SK-N-SH treated with all-trans-retinoic acid at 6 μM for 48 hours (cell line): ENCODE measurements around the gene FBXO27.
"Not testable (repeated sequence)": the region's sequence is repeated elsewhere in the genome, so short reads cannot be mapped to it uniquely, and the experiment has no call there.

Experiments used
- ATAC-seq: fragments of 200-7000 bp; cut with Tn5 transposase; 3 replicates; pipeline ENCODE4 v1.9.1; 2020; ENCODE audit warnings: mild to moderate bottlenecking, moderate library complexity
- ARNTL ChIP-seq: fragments of 450-650 bp; formaldehyde crosslinking; IDR thresholded peaks from 2 replicates; pipeline ENCODE4 v1.5.0; 2020; ENCODE audit warnings: low read depth, mild to moderate bottlenecking, moderate library complexity, borderline replicate concordance
- BACH2 ChIP-seq: fragments of 250-450 bp; sonication (Bioruptor Pico); IDR thresholded peaks from 2 replicates; pipeline ENCODE4 v1.9.0; 2021; ENCODE audit warnings: mild to moderate bottlenecking, borderline replicate concordance
- CSDC2 ChIP-seq: fragments of 250-450 bp; sonication (Bioruptor Pico); IDR thresholded peaks from 2 replicates; pipeline ENCODE4 v1.5.0; 2020; ENCODE audit warnings: mild to moderate bottlenecking, moderate library complexity
- ESRRG ChIP-seq: fragments of 250-450 bp; sonication (Bioruptor Pico); IDR thresholded peaks from 2 replicates; pipeline ENCODE4 v1.6.1; 2021; ENCODE audit warnings: mild to moderate bottlenecking
- ISL1 ChIP-seq: fragments of 250-450 bp; sonication (Bioruptor Pico); IDR thresholded peaks from 2 replicates; pipeline ENCODE4 v2.1.2; 2022; ENCODE audit warnings: mild to moderate bottlenecking, moderate library complexity
- OSR1 ChIP-seq: fragments of 250-450 bp; sonication (Bioruptor Pico); IDR thresholded peaks from 2 replicates; pipeline ENCODE4 v1.8.0; 2022; ENCODE audit warnings: moderate library complexity, mild to moderate bottlenecking, inconsistent platforms
- PPARA ChIP-seq: fragments of 250-450 bp; sonication (Bioruptor Pico); IDR thresholded peaks from 2 replicates; pipeline ENCODE4 v1.5.0; 2020; ENCODE audit warnings: mild to moderate bottlenecking, borderline replicate concordance
- RARB ChIP-seq: fragments of 250-450 bp; sonication (Bioruptor Pico); IDR thresholded peaks from 2 replicates; pipeline ENCODE4 v1.8.0; 2021; ENCODE audit warnings: mild to moderate bottlenecking, moderate library complexity
- ZC3H10 ChIP-seq: fragments of 250-450 bp; sonication (Bioruptor Pico); IDR thresholded peaks from 2 replicates; pipeline ENCODE4 v1.5.1; 2021; ENCODE audit warnings: mild to moderate bottlenecking, moderate library complexity
- ZFP30 ChIP-seq: fragments of 450-650 bp; formaldehyde crosslinking; IDR thresholded peaks from 2 replicates; pipeline ENCODE4 v1.5.0; 2022; ENCODE audit warnings: mild to moderate bottlenecking, moderate library complexity
- ZNF565 ChIP-seq: fragments of 450-650 bp; formaldehyde crosslinking; conservative IDR thresholded peaks from 2 replicates; pipeline ENCODE4 v1.5.0; 2020; ENCODE audit warnings: low read depth, mild to moderate bottlenecking, moderate library complexity
- ZNF70 ChIP-seq: fragments of 450-650 bp; formaldehyde crosslinking; IDR thresholded peaks from 2 replicates; pipeline ENCODE4 v1.5.0; 2020; ENCODE audit warnings: mild to moderate bottlenecking, moderate library complexity
- ZNF8 ChIP-seq: fragments of 450-650 bp; formaldehyde crosslinking; IDR thresholded peaks from 2 replicates; pipeline ENCODE4 v1.5.0; 2020; ENCODE audit warnings: mild to moderate bottlenecking, moderate library complexity
- TF ChIP-seq, protein P1 (sequence below): fragments of 250-450 bp; sonication (Bioruptor Pico); IDR thresholded peaks from 2 replicates; pipeline ENCODE4 v1.5.0; 2020; ENCODE audit warnings: mild to moderate bottlenecking, moderate library complexity
- TF ChIP-seq, protein P2 (sequence below): fragments of 250-450 bp; sonication (Bioruptor Pico); IDR thresholded peaks from 2 replicates; pipeline ENCODE4 v1.8.0; 2021; ENCODE audit warnings: low read depth, mild to moderate bottlenecking, moderate library complexity, borderline replicate concordance
- TF ChIP-seq, protein P3 (sequence below): fragments of 250-450 bp; sonication (Bioruptor Pico); IDR thresholded peaks from 2 replicates; pipeline ENCODE4 v1.5.1; 2021; ENCODE audit warnings: mild to moderate bottlenecking, moderate library complexity

Gene FBXO27

DNA sequence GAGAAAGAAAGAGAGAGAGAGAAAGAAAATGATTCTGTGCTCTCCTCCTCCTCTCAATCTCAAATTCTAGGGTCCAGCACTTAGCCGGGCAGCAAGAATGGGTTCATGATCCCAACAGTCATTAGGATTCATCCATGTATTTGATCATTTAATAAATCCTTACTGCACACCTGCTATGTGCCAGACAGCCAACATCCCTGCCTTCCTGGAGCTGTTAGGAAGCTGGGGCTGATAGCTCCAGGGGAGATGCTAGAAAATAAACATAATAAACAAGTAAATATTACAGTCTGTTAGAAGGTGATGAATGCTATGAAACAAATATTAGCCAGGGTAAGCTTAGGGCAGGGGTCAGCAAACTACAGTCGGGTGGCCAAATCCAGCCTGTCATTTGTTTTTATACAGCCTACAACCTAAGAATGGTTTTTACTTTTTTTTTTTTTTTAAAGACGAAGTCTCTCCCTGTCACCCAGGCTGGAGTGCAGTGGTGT lies 41.9 kb upstream of the FBXO27 start (continued):
- TF ChIP-seq, protein P1, sequence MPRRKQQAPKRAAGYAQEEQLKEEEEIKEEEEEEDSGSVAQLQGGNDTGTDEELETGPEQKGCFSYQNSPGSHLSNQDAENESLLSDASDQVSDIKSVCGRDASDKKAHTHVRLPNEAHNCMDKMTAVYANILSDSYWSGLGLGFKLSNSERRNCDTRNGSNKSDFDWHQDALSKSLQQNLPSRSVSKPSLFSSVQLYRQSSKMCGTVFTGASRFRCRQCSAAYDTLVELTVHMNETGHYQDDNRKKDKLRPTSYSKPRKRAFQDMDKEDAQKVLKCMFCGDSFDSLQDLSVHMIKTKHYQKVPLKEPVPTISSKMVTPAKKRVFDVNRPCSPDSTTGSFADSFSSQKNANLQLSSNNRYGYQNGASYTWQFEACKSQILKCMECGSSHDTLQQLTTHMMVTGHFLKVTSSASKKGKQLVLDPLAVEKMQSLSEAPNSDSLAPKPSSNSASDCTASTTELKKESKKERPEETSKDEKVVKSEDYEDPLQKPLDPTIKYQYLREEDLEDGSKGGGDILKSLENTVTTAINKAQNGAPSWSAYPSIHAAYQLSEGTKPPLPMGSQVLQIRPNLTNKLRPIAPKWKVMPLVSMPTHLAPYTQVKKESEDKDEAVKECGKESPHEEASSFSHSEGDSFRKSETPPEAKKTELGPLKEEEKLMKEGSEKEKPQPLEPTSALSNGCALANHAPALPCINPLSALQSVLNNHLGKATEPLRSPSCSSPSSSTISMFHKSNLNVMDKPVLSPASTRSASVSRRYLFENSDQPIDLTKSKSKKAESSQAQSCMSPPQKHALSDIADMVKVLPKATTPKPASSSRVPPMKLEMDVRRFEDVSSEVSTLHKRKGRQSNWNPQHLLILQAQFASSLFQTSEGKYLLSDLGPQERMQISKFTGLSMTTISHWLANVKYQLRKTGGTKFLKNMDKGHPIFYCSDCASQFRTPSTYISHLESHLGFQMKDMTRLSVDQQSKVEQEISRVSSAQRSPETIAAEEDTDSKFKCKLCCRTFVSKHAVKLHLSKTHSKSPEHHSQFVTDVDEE (CRISPR knock-in tag): no peak
- TF ChIP-seq ISL1 (CRISPR knock-in tag): no peak
- TF ChIP-seq RARB (CRISPR knock-in tag): no peak
- no peak for TF ChIP-seq CSDC2
- TF ChIP-seq OSR1 (CRISPR knock-in tag): no peak
- TF ChIP-seq ZNF70 (CRISPR knock-in tag): no peak

DNA sequence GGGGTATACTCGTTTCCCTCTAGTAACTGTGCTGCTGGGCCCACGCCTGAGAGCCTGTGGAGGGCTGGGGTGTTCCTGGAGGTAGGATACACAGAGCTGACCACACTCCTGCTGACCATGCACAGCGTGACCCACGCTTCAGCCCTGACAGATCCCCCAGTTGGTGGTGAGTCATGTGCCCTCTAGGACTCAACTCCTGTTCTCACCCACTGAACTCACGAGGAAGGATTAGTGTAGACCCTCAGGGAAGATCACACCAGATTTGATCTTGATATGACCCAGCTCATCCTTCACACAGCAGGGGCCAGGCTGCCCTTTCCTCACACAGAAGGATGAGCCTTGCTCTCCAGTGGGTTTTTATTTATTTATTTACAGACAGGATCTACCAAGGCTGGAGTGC lies 38.5 kb upstream of the FBXO27 start:
- no peak for ATAC-seq
- TF ChIP-seq, protein P2, sequence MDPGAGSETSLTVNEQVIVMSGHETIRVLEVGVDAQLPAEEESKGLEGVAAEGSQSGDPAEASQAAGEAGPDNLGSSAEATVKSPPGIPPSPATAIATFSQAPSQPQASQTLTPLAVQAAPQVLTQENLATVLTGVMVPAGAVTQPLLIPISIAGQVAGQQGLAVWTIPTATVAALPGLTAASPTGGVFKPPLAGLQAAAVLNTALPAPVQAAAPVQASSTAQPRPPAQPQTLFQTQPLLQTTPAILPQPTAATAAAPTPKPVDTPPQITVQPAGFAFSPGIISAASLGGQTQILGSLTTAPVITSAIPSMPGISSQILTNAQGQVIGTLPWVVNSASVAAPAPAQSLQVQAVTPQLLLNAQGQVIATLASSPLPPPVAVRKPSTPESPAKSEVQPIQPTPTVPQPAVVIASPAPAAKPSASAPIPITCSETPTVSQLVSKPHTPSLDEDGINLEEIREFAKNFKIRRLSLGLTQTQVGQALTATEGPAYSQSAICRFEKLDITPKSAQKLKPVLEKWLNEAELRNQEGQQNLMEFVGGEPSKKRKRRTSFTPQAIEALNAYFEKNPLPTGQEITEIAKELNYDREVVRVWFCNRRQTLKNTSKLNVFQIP (CRISPR knock-in tag): no peak
- TF ChIP-seq ZNF8 (no peak), ISL1 (CRISPR knock-in tag) (no peak), ESRRG (CRISPR knock-in tag) (no peak), ARNTL (no peak)

- ATAC-seq: not testable (repeated sequence)
Observed at GRCh38 chr19:39068259-39068658, 35.9 kb upstream of the FBXO27 start.

GRCh38 chr19:39067104-39067503 lies 34.8 kb upstream of the FBXO27 start:
- no peak for TF ChIP-seq ZFP30
- TF ChIP-seq ZNF70 (CRISPR knock-in tag): no peak
- no peak for TF ChIP-seq ESRRG (CRISPR knock-in tag)
- ATAC-seq: no peak

- TF ChIP-seq, protein P1 (CRISPR knock-in tag): no peak
- TF ChIP-seq ZNF8 (no peak), OSR1 (CRISPR knock-in tag) (no peak), ZFP30 (no peak), BACH2 (no peak), ZNF565 (no peak), ZNF70 (CRISPR knock-in tag) (no peak), ZC3H10 (CRISPR knock-in tag) (no peak)
- TF ChIP-seq, protein P3, sequence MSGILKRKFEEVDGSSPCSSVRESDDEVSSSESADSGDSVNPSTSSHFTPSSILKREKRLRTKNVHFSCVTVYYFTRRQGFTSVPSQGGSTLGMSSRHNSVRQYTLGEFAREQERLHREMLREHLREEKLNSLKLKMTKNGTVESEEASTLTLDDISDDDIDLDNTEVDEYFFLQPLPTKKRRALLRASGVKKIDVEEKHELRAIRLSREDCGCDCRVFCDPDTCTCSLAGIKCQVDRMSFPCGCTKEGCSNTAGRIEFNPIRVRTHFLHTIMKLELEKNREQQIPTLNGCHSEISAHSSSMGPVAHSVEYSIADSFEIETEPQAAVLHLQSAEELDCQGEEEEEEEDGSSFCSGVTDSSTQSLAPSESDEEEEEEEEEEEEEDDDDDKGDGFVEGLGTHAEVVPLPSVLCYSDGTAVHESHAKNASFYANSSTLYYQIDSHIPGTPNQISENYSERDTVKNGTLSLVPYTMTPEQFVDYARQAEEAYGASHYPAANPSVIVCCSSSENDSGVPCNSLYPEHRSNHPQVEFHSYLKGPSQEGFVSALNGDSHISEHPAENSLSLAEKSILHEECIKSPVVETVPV (CRISPR knock-in tag): no peak
- ATAC-seq: no peak
Observed at GRCh38 chr19:39065928-39066327, 33.6 kb upstream of the FBXO27 start.

DNA sequence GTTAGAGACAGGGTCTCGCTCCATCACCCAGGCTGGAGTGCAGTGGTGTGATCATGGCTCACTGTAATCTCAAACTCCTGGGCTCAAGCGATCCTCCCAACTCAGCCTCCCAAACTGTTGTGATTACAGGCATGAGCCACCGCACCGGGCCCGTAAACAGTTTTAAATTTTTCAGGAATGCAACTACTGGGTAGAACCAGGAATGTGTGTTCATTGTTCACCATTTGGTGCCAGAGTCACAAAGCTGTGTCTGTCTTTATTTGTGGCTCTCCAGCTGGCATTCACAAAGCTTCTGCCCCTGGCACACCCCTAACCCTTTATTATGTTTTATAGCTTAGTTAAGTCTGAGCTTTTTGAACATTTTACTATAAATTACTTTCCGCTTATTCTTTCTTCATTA lies 32.1 kb upstream of the FBXO27 start:
- ATAC-seq: no peak
- TF ChIP-seq PPARA (CRISPR knock-in tag) (no peak), ZC3H10 (CRISPR knock-in tag) (no peak), BACH2 (no peak), CSDC2 (no peak)
